ENCODE measurements around the gene UBE2G2. TPM values are rescaled to one million over a fixed set of nuclear protein-coding genes. Genes with fewer than 3 reads are reported as not detected.

UBE2G2 gene
- total RNA-seq, 1 donor from 2014 or later: 78.2 TPM

DNA sequence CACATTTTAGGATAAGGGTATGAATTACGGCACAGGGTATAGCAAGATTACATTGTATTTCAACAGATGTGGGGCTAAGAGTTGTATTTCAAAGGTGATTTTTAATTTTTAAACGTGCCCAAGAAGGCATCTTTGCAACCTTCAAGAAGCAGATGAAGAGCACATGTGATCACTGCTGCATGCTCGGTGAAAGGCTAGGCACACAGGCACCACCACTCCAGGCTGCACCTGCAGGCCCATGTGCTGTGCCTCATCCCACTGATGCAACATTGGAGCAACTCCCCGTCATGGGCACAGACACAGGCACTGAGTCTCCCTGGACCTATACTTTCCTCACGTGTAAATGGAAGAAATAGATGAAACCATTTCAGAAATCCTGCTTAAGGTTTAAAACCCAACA, 23.5 kb downstream of the UBE2G2 start:
- H3K27me3 ChIP-seq (ENCODE audit: low read depth): no peaks in the 10 kb centered on the region
- H3K36me3 ChIP-seq: peaks cover 56% of the 10 kb centered on the region
- H3K4me1 ChIP-seq: peaks cover 23% of the 10 kb centered on the region
- TF ChIP-seq, protein P1, sequence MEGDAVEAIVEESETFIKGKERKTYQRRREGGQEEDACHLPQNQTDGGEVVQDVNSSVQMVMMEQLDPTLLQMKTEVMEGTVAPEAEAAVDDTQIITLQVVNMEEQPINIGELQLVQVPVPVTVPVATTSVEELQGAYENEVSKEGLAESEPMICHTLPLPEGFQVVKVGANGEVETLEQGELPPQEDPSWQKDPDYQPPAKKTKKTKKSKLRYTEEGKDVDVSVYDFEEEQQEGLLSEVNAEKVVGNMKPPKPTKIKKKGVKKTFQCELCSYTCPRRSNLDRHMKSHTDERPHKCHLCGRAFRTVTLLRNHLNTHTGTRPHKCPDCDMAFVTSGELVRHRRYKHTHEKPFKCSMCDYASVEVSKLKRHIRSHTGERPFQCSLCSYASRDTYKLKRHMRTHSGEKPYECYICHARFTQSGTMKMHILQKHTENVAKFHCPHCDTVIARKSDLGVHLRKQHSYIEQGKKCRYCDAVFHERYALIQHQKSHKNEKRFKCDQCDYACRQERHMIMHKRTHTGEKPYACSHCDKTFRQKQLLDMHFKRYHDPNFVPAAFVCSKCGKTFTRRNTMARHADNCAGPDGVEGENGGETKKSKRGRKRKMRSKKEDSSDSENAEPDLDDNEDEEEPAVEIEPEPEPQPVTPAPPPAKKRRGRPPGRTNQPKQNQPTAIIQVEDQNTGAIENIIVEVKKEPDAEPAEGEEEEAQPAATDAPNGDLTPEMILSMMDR (IDR thresholded peaks at IDR 0.05; ENCODE audit: borderline replicate concordance): no peak
- no peak overlapping the region for H3K27ac ChIP-seq (replicated peaks)
- no peaks in the 10 kb centered on the region for H3K9me3 ChIP-seq (replicated peaks)
- DNase-seq: no peak
- no peak overlapping the region for H3K4me3 ChIP-seq
- intact Hi-C loops (cut with micrococcal nuclease): no loop called here

DNA sequence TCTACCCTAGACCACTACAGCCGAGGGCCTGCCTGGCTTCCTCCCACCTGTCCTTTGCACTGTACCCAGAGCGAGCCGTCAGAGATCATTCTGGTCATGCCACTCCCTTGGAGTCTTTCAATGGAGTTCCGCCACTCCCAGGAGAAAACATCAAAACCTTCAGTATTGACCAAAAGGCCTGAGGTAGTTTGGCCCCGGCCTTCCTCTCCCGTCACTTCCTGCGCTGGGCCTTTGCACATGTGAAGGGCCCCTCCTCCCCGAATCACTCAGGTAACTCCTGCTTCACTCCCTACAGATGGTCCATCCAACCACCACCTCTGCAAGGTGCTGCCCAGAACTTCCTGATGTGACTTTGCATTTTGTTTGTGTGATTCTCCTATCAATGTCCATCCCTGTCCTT, 26.6 kb downstream of the UBE2G2 start:
- peaks cover 9% of the 10 kb centered on the region for H3K4me1 ChIP-seq
- no peaks in the 10 kb centered on the region for H3K27me3 ChIP-seq (ENCODE audit: low read depth)
- DNase-seq: no peak
- intact Hi-C loops (cut with micrococcal nuclease): no loop called here
- peaks cover 81% of the 10 kb centered on the region for H3K36me3 ChIP-seq
- H3K4me3 ChIP-seq: no peak overlapping the region
- no peak overlapping the region for H3K27ac ChIP-seq (replicated peaks)
- TF ChIP-seq, protein P1 (IDR thresholded peaks at IDR 0.05; ENCODE audit: borderline replicate concordance): no peak
- no peaks in the 10 kb centered on the region for H3K9me3 ChIP-seq (replicated peaks)

DNA sequence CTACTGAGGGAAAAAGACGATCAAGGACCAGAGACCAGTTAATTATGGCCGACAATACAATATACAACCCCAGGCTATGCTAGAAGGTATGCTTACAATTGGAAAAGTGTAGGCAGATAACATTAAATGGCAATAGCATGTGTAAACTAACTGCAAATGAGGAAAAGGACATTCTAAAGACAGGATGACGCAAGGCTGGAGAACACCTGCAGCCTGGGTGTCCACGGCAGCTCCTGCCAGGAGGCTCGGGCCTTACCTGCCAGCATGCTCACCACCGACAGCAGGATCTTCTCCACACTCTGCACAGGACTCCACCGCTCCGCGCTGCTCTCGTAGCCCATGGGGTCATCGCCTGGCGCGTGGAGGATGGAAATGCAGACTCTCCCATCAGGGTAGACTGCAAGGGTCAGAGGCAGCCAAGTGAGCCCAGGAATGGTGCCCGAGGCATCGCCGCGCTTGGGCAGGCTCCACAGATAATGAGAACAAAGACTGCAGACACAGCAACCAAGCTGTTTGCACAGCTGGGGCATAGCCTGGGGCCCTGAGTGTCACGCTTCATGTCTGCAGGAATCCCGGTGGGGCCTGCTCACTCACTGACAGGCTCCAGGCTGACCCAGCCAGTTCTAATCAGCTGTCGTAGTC, 28.2 kb downstream of the UBE2G2 start:
- TF ChIP-seq, protein P1 (IDR thresholded peaks at IDR 0.05; ENCODE audit: borderline replicate concordance): no peak
- Histone ChIP-seq H3K36me3 (peaks cover 95% of the 10 kb centered on the region), H3K27ac (replicated peaks) (no peak overlapping the region), H3K4me3 (no peak overlapping the region), H3K27me3 (ENCODE audit: low read depth) (no peaks in the 10 kb centered on the region), H3K4me1 (no peaks in the 10 kb centered on the region), H3K9me3 (replicated peaks) (no peaks in the 10 kb centered on the region)
- DNase-seq: no peak
- intact Hi-C loops (cut with micrococcal nuclease): no loop called here

DNA sequence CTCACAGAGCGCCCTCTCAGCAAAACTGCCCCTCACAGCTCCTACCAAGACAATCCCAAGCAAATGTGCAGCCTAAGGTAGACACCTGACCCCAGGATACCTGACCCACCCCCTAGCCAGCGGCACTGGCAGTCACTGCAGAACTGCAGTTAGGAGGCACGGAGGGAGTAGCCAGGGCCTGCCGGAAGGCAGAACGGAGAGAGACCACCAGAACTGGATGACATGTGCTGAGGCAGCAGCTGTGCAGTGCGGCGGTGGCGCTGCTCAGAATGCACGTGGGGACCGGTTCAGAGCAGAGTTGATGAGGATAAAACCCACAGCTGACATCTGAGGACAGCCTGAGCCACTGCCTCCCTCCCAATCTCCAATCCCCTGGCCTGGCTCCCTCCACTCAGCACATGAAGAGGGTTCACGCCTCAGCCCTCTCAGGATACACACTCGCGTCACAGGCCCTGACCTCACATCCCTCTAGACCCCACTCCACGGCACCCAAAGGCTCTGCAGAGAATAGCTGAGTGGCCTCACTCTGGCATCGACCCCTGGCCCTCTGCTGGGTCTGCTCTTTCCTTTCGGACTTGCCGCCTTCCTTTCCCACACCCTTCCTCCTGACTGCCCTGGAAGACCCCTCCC, 29.6 kb downstream of the UBE2G2 start:
- DNase-seq: no peak
- peaks cover 82% of the 10 kb centered on the region for H3K36me3 ChIP-seq
- TF ChIP-seq, protein P1 (IDR thresholded peaks at IDR 0.05; ENCODE audit: borderline replicate concordance): no peak
- no peak overlapping the region for H3K4me3 ChIP-seq
- H3K9me3 ChIP-seq (replicated peaks): no peaks in the 10 kb centered on the region
- H3K27ac ChIP-seq (replicated peaks): no peak overlapping the region
- H3K27me3 ChIP-seq (ENCODE audit: low read depth): no peaks in the 10 kb centered on the region
- intact Hi-C loops (cut with micrococcal nuclease): no loop called here
- H3K4me1 ChIP-seq: no peaks in the 10 kb centered on the region

DNA sequence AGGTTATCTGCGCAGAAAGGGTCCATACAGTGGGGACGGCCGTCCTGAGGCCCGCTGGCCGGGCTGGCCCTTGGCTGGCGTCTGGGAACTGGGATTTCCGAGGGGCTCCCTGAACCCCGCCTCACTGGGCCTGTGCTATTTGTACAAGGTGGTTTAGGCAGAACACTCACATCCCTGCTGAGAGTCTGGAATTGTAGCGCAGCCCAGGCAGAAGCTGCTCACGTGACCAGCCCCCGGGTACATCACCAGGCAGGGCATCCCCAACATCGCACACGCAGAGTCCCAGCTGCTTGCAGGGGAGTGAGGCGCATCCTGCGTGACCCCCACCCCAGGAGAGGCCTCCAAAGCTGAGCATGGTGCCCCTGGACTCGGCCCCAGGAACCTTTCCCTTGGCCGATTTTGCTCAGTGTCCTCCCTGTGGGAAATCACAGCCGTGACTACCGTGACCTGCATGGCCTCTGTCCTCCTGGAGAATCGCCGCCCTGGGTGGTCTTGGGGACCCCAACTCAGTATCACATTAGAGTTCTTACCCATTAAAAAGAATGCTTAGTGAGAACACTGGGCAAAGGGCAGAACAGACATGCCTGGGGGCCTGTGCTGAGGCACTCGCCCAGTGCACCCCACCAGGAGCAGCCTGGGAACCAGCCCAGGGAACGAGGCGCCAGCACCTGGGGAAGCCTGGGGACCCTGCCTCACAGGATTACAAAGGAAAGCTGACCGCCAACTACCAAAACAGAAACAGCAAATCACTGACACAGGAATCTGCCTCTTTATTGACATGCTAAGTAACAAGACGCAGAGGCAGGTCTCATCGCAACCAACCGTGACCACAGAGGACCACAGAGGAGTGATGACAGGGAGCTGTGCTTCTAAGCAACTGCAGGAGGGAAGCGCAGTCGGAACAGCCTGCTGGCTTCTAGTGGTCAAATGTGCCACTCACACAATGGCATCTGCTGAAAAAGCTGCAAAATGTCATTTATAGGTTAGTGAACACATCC, 33.5 kb downstream of the UBE2G2 start:
- no peak overlapping the region for H3K27ac ChIP-seq (replicated peaks)
- no peak for DNase-seq
- H3K36me3 ChIP-seq: peaks cover 46% of the 10 kb centered on the region
- H3K9me3 ChIP-seq (replicated peaks): no peaks in the 10 kb centered on the region
- no peaks in the 10 kb centered on the region for H3K27me3 ChIP-seq (ENCODE audit: low read depth)
- TF ChIP-seq, protein P1 (IDR thresholded peaks at IDR 0.05; ENCODE audit: borderline replicate concordance): no peak
- H3K4me3 ChIP-seq: no peak overlapping the region
- intact Hi-C loops (cut with micrococcal nuclease): no loop called here
- peaks cover 9% of the 10 kb centered on the region for H3K4me1 ChIP-seq

All from left ventricle myocardium inferior (tissue), 1 donor.